SHP77 (cell line): ENCODE data around the gene HMGN2.
"Not testable (repeated sequence)": the region's sequence is repeated elsewhere in the genome, so short reads cannot be mapped to it uniquely, and the experiment has no call there.

ENCODE experiments used
- DNase-seq, 2 experiments: peaks; one replicate each; lab custom pipeline; 2025; lab: John Stamatoyannopoulos, UW

Gene HMGN2

GRCh38 chr1:26477446-26478152 is 5.4 kb downstream of the HMGN2 start:
- DNase-seq, result no peak

DNA sequence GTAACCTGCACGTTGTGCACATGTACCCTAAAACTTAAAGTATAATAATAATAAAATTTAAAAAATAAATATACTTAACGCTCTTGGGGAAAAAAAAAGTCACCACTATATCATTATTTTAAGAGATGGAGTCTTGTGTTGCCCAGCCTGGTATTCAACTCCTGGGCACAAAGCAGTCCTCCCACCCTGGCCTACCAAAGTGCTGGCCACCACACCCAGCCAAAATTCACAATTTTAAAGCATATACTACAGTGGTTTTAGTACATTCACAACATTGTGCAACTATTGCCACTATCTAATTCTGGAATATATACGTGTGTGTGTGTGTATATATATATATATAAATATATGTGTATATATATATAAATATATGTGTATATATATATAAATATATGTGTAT is 5.9 kb downstream of the HMGN2 start:
- no peak for DNase-seq

DNA sequence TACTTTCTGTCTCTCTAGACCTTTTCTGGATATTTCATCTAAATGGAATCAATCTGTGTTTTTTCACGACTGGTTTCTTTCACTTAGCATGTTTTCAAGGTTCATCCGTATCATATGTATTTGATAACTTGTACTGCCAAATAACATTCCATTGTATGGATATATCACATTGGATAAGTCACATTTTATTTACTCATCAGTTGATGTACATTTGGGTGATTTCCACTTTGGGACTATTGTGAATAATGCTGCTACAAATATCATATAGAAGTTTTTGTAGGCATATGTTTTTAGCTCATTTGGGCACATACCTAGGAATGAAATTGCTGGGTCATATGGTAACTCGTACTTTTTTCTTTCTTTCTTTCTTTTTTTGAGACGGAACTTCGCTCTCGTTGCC is 6.7 kb downstream of the HMGN2 start:
- no peak for DNase-seq

- DNase-seq, result no peak
Observed at GRCh38 chr1:26482921-26483320, 10.7 kb downstream of the HMGN2 start.

DNA sequence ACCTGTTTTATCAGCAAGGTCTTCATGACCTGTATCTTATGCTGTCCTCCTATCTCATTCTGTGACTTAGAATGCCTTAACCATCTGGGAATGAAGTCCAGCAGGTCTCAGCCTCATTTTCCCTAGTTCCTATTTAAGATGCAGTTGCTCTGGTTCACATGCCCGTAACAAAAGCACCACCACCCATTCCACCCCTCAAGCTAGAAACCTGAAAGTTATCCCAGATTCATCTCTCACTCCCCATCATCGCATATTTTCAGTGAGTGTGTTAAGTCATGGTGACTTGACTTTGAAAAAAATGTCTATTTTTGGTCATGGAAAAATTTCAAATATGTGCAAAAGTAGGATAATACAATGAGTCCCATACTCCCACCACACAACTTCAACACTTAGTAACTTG is 11.7 kb downstream of the HMGN2 start:
- no peak for DNase-seq

- no peak for DNase-seq
Observed at GRCh38 chr1:26490155-26490554, 17.9 kb downstream of the HMGN2 start.

- DNase-seq, result no peak
Observed at GRCh38 chr1:26493267-26493666, 21.0 kb downstream of the HMGN2 start.

- no peak for DNase-seq
Observed at GRCh38 chr1:26493938-26494337, 21.7 kb downstream of the HMGN2 start.

DNA sequence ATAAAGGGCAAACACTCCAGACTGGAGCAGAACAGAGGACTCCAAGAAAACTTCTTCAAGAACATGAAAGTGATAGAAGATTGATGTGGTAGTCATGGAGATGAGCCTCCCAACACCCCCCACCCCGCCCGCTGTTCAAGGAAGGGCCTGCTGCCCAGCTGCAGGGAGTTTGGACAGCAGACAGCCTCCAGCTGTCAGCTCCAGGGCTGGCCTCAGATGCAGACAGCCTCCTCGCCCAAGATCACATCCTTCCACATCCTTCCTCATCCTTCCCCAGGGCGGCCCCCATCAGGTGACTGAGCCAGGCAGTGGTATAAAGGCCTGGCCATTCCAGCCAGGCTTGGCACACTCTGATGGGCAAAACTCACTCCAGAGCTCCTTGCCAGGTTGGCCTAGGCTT is 24.6 kb downstream of the HMGN2 start:
- DNase-seq, result no peak

DNA sequence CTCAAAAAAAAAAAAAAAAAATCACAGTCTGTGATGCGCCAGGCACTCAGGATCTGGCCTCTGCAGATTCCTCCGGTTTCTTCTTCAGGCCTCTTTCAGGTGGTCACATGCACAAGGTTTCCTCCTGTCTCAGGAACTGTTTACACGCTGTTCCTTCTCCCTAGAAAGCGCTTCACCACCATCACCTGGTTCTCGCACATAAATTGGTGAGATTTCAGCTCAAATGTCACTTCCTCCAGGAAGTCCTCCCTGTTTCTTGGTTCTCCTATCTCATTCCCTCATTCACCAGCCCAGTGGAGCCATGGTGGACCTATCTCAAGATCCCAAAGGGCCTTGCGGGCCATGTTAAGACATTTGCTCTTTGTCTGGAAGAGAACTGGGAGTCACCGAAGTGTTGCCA is 26.7 kb downstream of the HMGN2 start:
- DNase-seq, result no peak

DNA sequence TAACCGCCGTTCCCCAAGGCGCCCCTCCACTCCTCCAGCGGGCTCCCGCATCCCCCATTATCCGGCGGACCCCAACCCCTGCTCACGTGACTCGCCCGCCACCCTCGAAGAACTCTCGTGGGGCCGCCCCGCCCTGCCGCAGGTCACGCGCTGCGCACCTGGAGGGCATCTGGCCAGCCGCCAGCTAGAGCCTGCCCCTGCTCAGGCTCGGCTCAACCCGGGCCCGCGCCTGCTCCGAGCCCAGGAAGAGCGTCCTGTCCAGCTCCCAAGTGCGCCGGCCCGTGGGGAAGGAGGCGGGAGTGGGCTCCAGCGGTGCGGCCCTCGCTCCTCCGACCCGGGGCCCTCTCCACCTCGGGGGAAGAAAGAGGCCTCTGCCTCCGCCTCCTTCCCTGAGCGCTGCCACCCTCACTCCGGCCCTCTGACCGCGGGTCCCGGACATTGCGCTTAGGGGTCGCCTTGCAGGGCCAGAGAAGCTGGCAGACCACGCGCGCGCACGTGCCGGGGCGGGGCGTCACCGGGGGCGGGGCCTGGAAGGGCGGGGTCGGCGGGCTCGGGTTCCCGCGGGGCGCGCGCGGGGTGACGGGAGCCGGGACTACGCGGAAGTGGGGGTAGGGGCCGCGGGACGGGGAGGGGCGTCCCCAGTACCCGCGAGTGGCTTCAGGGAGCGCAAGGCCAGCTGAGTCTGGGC is 28.4 kb downstream of the HMGN2 start:
- DNase-seq, result peak; percentile 56 to 79

DNA sequence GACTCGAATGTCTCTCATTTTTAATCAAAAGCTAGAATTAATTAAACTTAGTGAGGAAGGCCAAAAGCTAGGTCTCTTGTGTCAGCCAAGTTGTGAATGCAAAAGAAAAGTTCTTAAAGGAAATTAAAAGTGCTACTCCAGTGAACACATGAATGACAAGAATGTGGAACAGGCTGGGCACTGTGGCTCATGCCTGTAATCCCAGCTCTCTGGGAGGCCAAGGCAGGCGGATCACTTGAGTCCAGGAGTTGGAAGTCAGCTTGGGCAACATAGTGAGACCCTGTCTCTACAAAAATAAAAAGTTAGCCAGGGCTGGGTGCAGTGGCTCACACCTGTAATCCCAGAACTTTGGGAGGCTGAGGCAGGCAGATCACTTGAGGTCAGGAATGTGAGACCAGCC is 38.5 kb downstream of the HMGN2 start:
- not testable (repeated sequence) for DNase-seq

- not testable (repeated sequence) for DNase-seq
Observed at GRCh38 chr1:26515836-26516235, 43.6 kb downstream of the HMGN2 start.

- no peak for DNase-seq
Observed at GRCh38 chr1:26516987-26517765, 44.9 kb downstream of the HMGN2 start.

GRCh38 chr1:26517766-26518049 is 45.5 kb downstream of the HMGN2 start:
- no peak for DNase-seq

DNA sequence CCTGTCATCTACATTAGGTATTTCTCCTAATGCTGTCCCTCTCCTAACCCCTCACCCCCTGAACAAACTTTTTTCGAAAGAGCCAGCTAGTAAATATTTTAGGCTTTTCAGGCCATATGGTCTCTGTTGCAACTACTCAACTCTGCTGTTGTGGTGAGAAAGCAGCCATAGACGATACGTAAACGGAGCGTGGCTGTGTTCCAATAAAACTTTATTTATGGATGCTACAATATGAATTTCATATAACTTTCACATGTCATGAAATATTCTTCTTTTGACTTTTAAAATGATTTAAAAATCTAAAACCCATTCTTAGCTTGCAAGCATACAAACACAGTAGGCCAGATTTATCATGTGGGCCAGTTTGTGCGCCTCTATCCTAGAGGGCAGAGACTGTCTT is 46.1 kb downstream of the HMGN2 start:
- DNase-seq, result no peak

DNA sequence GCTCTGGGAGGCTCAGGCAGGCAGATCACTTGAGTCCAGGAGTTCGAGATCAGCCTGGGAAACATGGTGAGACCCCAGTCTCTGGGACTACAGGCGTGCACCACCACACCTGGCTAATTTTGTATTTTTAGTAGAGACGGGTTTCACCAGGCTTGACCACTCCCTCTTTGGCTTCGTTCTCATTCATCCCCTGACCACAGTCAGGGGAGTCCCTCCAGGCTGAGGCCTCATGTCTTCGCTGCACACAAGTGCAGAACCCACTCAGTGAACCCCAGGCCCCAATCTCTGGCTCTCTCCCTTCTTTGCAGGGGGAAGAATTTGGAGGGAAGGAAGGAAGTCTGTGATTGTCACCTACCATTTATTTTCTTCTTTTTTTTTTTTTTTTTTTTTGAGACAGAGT is 48.1 kb downstream of the HMGN2 start:
- no peak for DNase-seq

- DNase-seq, result no peak
Observed at GRCh38 chr1:26521669-26522030, 49.4 kb downstream of the HMGN2 start.

GRCh38 chr1:26522073-26522472 is 49.8 kb downstream of the HMGN2 start:
- DNase-seq, result no peak

DNA sequence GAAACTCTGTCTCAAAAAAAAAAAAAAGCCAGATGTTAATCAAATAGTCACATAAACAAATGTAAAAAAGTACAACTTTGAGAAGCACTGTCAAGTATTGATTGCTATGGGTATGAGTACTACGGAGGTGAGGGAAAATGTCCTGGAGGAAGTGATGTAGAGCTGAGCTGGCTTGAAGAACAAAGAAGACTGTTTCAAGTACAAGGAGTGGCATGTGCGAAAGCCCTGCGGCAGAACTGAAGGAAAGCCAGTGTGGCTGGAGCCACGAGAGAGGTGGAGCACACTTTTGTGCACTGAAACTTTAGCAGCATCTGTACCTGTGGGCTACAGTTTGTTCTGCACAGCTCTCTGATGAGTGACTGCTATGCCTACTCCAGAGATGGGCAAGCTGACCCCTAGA is 51.9 kb downstream of the HMGN2 start:
- no peak for DNase-seq
